Epithelial cell of esophagus (primary cell): Measurements from ENCODE around the gene PTGS1.

Source experiments
- DNase-seq: peaks from one replicate; pipeline ENCODE4 v3.0.0; 2010; ENCODE audit warnings: low read depth
- H3K4me3 ChIP-seq: 2 replicates; pipeline ENCODE4 v1.5.1; 2011; ENCODE audit warnings: mild to moderate bottlenecking, low read length, control low read depth
- TF ChIP-seq, protein P1 (sequence below): IDR thresholded peaks from 2 replicates; pipeline ENCODE4 v1.5.1; 2011; ENCODE audit warnings: low read depth, mild to moderate bottlenecking, low read length, control low read depth, inconsistent platforms; ENCODE audit not compliant: insufficient read depth; ENCODE audit errors: missing control alignments

PTGS1 gene

GRCh38 chr9:122332083-122332482 is 38.7 kb upstream of the PTGS1 start:
- no peak for DNase-seq
- H3K4me3 ChIP-seq, result no peak overlapping the region
- TF ChIP-seq, protein P1, sequence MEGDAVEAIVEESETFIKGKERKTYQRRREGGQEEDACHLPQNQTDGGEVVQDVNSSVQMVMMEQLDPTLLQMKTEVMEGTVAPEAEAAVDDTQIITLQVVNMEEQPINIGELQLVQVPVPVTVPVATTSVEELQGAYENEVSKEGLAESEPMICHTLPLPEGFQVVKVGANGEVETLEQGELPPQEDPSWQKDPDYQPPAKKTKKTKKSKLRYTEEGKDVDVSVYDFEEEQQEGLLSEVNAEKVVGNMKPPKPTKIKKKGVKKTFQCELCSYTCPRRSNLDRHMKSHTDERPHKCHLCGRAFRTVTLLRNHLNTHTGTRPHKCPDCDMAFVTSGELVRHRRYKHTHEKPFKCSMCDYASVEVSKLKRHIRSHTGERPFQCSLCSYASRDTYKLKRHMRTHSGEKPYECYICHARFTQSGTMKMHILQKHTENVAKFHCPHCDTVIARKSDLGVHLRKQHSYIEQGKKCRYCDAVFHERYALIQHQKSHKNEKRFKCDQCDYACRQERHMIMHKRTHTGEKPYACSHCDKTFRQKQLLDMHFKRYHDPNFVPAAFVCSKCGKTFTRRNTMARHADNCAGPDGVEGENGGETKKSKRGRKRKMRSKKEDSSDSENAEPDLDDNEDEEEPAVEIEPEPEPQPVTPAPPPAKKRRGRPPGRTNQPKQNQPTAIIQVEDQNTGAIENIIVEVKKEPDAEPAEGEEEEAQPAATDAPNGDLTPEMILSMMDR, result no peak

DNA sequence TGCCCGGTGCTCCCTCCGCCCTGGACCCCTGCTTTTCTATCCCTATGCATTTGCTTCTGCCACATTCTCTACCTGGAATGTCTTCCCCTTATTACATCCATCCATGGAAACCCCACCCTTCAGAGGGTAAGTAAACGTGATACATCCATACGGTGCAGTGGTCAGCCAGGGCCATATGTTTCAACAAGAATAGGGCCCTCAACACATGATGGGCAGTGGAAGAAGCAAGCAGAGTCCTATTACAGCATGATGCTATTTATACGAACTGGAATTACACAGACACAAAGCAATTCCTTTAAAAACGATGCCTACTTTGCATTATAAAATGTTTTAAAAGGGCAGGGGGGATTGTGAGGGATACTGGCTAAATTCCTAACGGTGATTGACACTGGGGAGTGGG is 38.2 kb upstream of the PTGS1 start:
- TF ChIP-seq, protein P1, result no peak
- no peak overlapping the region for H3K4me3 ChIP-seq
- DNase-seq, result no peak

GRCh38 chr9:122333169-122333808 is 37.5 kb upstream of the PTGS1 start:
- DNase-seq, result no peak

GRCh38 chr9:122334916-122335315 is 35.9 kb upstream of the PTGS1 start:
- TF ChIP-seq, protein P1, result no peak
- no peak for DNase-seq
- H3K4me3 ChIP-seq, result no peak overlapping the region

More at GRCh38 chr9:122333169-122333808, 37.5 kb upstream of the PTGS1 start:
- TF ChIP-seq, protein P1, result no peak
- no peak overlapping the region for H3K4me3 ChIP-seq

DNA sequence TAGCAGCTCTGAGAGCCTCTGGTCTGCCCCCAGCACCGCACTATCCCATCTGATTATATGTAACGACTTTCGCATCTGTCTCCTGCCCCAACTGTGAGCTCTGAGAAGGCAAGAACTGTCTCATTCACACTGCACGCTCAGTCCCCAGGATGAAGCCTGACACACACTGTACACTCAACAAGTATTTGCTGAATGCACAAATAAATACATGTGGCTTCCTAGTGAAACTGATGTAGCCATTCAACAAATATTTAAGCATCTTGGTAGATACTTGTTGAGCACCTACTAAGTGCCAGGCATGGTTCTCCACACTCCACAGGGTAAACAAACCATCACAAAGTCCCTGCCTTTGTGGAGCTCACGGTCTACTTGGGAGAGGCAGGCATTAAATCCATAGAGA is 34.6 kb upstream of the PTGS1 start:
- TF ChIP-seq, protein P1, result no peak
- no peak overlapping the region for H3K4me3 ChIP-seq

GRCh38 chr9:122336866-122337555 is 33.8 kb upstream of the PTGS1 start:
- H3K4me3 ChIP-seq, result no peak overlapping the region
- TF ChIP-seq, protein P1, result no peak
- no peak for DNase-seq

More for the DNA sequence above, 34.6 kb upstream of the PTGS1 start:
- no peak for DNase-seq
